CD4-positive, alpha-beta T cell treated with Interferon gamma for 1 hour (primary cell): ENCODE measurements around the gene USP50.
"Not testable (repeated sequence)": the region's sequence is repeated elsewhere in the genome, so short reads cannot be mapped to it uniquely, and the experiment has no call there.

Experiments used
- DNase-seq: peaks from one replicate; pipeline ENCODE4 v3.0.0-alpha.2; 2020

Gene USP50

DNA sequence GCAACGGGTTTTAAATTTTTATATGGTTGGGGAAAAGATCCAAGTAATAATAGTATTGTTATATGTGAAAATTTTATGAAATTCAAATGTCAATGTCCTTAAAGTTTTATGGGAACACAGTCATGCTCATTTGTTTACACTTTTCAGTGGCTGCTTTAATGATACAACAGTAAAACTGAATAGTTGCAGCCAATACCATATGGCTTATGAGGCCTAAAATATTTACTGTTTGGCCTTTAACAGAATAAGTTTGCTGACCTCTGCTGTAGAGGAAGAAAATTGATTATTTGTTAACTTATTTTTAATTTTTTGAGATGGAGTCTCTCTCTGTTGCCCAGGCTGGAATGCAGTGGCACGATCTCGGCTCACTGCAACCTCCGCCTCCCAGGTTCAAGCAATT is 44.7 kb downstream of the USP50 start:
- DNase-seq: no peak

DNA sequence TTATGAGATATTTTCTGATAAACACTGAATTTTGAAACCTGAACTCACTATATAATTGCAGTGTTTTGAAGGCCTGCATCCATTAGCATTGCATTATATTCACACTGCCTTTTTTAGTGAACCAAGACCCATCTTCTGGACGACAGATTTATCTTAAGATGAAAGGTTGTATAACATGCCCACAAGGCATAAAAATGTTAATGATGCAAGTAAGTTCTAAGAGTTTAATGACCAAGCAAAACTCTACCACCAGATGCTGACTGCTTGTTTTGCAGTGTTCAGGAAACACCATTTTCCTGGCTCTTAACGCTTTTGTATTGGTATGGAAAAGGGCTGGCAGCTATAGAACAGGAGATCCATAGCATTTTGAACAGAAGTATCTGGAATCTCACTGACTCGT is 46.1 kb downstream of the USP50 start:
- no peak for DNase-seq

DNA sequence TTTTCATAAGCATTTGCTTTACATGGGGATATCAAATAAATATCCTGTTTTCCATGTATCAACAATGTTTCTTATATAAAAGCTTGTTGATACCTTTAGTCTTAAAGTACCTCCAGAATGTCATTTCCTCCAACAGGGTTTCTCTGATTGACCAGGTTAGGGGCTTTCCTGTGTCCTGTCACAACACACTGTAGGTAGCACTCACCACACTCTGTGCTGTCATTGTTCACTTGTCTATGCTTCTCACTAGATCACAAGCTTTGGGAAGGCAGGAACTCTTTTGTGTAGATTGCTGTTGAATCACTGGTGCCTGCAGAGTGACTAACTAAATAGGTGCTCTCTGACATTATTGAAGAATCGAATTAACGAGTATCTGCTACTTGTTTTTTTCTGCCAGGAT is 49.8 kb downstream of the USP50 start:
- no peak for DNase-seq

DNA sequence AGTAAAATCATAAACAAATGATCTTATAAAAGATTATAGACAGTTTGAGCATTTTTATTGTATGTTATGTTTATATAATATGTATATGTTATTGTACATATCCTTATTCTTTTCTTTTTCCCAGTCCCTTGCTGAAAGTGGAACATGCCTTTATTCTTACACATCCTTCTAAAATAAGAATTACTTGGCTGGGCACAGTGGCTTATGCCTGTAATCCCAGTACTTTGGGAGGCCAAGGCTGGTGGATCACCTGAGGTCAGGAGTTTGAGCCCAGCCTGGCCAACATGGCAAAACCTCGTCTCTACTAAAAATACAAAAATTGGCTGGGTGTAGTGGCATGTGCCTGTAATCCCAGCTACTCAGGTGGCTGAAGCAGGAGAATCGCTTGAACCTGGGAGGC is 51.9 kb downstream of the USP50 start:
- not testable (repeated sequence) for DNase-seq

DNA sequence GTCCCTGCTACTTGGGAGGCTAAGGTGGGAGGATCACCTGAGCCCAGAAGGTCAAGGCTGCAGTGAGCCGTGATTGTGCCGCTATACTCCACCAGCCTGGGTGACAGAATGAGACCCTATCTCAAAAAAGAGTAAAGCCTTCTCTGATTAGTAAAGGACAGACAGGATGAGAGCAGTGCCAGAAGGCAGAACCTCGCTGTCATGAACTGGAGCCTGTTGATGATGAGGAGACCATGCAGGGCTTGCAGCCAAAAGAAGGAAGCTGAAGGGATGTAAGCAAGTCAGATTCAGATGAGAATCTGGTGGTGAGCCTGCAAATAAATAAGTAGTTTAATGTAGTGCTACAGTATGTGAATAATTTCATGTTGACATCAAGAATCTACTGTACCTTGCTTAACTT is 52.8 kb downstream of the USP50 start:
- DNase-seq: no peak

DNA sequence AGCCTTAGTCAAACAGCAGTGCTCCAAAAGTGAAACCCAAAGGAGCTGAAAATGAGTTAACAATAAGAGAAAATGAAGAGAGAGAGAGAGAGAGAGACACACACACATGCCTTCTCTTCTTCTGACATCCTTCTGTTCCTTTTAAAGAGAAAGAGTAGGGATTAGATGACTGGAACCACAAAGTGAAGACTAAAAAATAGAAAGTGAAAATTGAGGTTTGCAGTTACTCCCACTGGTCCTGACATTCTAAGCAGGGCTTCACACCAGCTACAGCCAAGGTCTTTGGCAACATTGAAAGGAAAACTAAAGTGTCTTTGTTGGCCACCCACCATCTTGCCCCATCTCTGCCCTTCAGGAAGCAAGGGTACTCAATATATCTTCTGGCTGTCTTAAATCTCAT is 59.2 kb downstream of the USP50 start:
- no peak for DNase-seq

DNA sequence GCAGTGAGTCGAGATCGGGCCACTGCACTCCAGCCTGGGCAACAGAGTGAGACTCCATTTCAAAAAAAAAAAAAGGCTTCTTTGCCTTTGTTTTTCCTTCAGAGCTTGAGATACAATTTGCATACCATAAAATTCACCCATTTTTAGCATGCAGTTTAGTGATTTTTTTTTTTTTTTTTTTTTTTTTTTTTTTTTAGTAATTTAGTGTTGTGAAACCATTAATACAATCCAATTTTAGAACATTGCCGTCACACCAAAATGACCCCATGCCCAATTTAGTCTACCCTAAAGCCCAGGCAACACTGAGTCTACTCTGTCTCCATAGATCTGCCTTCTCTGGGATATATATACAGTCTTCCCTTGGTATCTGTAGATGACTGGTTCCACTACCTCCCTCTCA is 61.1 kb downstream of the USP50 start:
- DNase-seq: no peak

DNA sequence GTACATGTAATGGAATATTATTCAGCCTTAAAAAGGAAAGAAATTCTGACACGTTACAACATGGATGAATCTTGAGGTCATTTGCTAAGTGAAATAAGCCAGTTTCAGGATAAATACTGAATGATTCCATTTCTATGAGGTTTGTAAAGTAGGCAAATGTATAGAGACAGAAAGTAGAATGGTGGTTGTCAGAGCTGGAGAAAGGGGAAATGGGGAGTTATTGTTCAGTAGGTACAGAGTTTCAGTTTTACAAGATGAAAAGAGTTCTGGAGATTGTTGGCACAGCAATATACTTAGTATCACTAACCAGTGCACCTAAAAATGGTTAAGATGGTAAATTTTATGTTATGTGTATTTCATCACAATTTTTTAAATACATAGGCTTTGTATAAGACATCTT is 61.7 kb downstream of the USP50 start:
- DNase-seq: no peak

DNA sequence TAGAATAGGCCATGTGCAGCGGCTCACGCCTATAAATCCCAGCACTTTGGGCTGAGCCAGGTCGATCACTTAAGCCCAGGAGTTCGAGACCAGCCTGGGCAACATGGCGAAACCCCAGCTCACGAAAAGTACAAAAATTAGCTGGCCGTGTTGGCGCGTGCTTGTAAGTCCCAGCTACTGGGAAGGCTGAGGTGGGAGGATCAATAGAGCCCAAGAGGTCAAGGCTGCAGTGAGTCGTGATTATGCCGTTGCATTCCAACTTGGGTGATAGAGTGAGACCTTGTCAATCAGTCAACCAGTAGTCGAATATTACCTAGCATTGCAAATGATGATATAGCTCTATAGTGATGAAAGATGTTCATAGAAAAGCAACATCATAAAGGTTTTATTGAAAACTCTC is 70.3 kb downstream of the USP50 start:
- no peak for DNase-seq

DNA sequence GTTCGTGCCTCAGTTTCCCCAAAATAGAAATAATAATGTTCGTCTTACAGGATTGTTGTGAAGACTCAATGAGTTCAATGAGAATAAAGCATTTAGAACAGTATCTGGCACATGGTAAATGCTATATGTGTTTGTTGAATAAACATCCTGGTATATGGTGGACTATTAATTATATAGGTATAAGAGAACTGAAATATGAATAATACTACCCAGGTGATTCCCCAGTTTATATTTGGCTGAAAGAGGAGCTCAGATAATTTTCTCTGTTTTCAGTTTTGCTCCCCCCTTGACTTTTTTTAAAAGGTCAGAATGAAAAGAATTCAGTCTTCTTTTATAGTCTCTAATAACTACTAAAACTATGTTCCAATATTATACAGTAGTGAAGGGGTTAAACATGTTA is 75.4 kb downstream of the USP50 start:
- no peak for DNase-seq

DNA sequence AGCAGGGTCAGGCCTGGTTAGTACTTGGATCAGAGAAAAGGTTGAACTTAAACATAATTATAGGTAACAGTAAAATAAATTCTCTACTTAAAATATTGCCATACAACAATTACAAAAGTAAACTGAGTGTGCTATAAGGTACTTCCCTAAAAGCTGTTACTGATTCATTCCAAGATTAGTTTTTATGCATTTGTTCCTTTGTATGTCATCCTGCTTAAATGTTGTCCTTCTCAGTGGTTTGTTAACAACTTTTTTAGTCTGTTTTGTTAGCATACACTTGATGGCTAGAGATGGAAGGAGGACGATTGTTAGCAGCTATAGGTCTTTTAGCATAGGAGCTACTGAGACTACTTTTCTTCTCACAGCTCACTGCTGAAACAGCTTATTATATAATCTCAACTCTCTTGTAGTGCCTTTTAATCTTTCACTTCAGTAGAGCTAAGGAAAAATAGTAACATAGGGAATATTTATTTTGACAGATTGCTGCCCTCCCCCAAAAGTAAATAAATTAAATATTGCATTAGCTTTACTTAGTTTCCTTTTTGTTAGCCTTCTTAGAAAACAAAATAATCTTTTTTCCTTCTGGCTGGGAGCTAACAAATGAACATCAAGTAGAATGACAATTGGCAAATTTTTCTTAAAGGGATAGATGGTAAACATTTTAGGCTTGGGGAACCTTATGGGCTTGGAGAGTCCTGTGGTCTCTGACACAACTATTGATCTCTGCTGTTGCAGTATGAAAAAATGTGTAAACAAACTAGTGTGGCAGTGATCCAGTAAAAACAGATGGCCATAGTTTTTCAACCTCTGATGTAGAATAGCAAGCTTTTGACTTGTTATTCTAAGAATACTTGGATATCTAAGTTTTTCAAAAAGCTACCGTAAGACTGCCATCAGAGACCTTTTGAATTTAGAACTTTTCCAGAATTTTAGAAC is 82.8 kb downstream of the USP50 start:
- DNase-seq: no peak

DNA sequence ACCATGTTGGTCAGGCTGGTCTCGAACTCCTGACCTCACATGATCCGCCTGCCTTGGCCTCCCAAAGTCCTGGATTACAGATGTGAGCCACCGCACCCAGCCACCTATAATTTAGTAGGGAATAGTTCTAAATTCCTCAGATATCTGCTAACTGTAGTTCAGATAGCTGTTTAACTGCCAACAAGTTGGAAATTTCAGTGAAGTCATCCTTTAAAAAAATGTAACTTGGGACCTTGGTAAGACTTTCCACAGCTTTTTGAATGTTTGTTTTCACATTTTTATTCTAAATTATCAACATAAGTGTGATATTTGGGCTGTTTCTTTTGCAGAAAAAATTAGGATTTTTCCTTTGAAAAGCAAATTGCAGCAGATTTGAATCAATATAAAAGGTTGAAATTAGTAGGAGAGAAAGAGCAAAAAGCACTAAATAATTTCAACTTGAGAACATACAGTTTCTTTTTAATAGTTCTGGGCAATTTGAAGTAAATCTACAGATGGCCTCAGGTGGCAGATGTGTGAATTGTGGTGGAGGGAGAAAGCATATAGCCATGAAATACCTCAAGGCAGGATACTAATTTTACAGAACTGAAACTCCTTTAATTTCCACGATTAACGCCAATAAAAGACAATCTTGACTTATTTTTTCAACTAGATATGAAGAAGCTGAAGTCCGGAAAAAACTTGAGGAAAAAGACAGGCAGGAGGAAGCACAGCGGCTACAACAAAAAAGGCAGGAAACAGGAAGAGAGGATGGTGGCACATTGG is 87.9 kb downstream of the USP50 start:
- no peak for DNase-seq

DNA sequence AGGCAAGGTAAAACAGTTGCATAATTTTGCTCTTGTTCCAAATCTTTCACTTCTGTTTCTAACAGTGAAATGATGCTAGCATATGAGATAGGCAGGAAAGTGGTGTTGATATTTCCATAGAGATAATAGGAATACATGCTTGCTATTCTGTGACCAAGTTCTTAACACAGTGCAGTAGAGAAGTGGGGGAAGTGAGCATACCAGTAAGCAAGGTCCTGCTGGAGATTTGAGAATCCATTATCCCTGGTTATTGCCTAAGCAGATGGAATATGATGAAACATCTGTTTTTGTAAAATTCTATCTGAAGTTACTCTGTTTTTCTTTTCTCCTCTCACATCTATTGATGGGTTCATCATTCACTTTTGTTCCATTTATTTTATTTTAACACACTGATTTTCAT is 93.5 kb downstream of the USP50 start:
- DNase-seq: no peak
